H9 (cell line): ENCODE measurements around the gene NRXN3. TPM values are rescaled to one million over a fixed set of nuclear protein-coding genes. Genes with fewer than 3 reads are reported as not detected.
A peak's percentile ranks its signal among the peaks of the same experiment; 100 is the strongest.

ENCODE experiments used
- DNase-seq: peaks from one replicate; pipeline ENCODE4 v3.0.0-alpha.2; 2017
- H2AFZ ChIP-seq: one replicate; pipeline ENCODE4 v1.6.1; 2013; ENCODE audit warnings: mild to moderate bottlenecking, low read length, control low read depth, moderate library complexity
- H2AK5ac ChIP-seq: 2 replicates; pipeline ENCODE4 v1.6.1; 2013; ENCODE audit warnings: low read length, control low read depth, mixed read lengths; ENCODE audit not compliant: insufficient read length
- H2BK120ac ChIP-seq: one replicate; pipeline ENCODE4 v1.6.1; 2013; ENCODE audit warnings: low read depth, mild to moderate bottlenecking, low read length, control low read depth, inconsistent platforms; ENCODE audit not compliant: poor library complexity, severe bottlenecking
- H2BK12ac ChIP-seq: 2 replicates; pipeline ENCODE4 v1.6.1; 2013; ENCODE audit warnings: low read length, control low read depth, mixed read lengths, low read depth; ENCODE audit not compliant: insufficient read length
- H2BK15ac ChIP-seq: 2 replicates; pipeline ENCODE4 v1.6.1; 2013; ENCODE audit warnings: low read depth, low read length, control low read depth
- H2BK20ac ChIP-seq: one replicate; pipeline ENCODE4 v1.6.1; 2013; ENCODE audit warnings: low read depth, mild to moderate bottlenecking, low read length, control low read depth, inconsistent platforms; ENCODE audit not compliant: poor library complexity, severe bottlenecking
- H2BK5ac ChIP-seq: 2 replicates; pipeline ENCODE4 v1.6.1; 2013; ENCODE audit warnings: low read length, control low read depth, mixed read lengths; ENCODE audit not compliant: insufficient read length
- H3K14ac ChIP-seq: 2 replicates; pipeline ENCODE4 v1.6.1; 2013; ENCODE audit warnings: low read length, control low read depth; ENCODE audit not compliant: insufficient read depth
- H3K18ac ChIP-seq: 2 replicates; pipeline ENCODE4 v1.6.1; 2013; ENCODE audit warnings: low read depth, mild to moderate bottlenecking, mixed read lengths, low read length, control low read depth; ENCODE audit not compliant: insufficient read length
- H3K23ac ChIP-seq: 2 replicates; pipeline ENCODE4 v1.6.1; 2013; ENCODE audit warnings: low read length, control low read depth, mixed read lengths, low read depth; ENCODE audit not compliant: insufficient read length
- H3K23me2 ChIP-seq: 2 replicates; pipeline ENCODE4 v1.6.1; 2013; ENCODE audit warnings: low read depth, mild to moderate bottlenecking, mixed read lengths, low read length, control low read depth; ENCODE audit not compliant: insufficient read length, poor library complexity, severe bottlenecking
- H3K27ac ChIP-seq: 2 replicates; pipeline ENCODE4 v1.5.1; 2013; ENCODE audit warnings: low read length, control low read depth, mixed read lengths, low read depth; ENCODE audit not compliant: insufficient read length
- H3K27me3 ChIP-seq: 2 replicates; pipeline ENCODE4 v1.6.1; 2013; ENCODE audit warnings: low read length, control low read depth, inconsistent platforms; ENCODE audit not compliant: insufficient read depth
- H3K4ac ChIP-seq: 2 replicates; pipeline ENCODE4 v1.6.1; 2013; ENCODE audit warnings: low read depth, mild to moderate bottlenecking, control low read depth, inconsistent platforms, low read length, moderate library complexity
- H3K4me1 ChIP-seq: 2 replicates; pipeline ENCODE4 v1.6.1; 2013; ENCODE audit warnings: low read length, control low read depth, inconsistent platforms; ENCODE audit not compliant: insufficient read depth
- H3K4me2 ChIP-seq: 2 replicates; pipeline ENCODE4 v1.6.1; 2013; ENCODE audit warnings: low read length, control low read depth, mixed read lengths; ENCODE audit not compliant: insufficient read length, insufficient read depth
- H3K56ac ChIP-seq: 2 replicates; pipeline ENCODE4 v1.6.1; 2013; ENCODE audit warnings: low read depth, mild to moderate bottlenecking, mixed read lengths, low read length, control low read depth; ENCODE audit not compliant: insufficient read length
- H3K79me1 ChIP-seq: 2 replicates; pipeline ENCODE4 v1.6.1; 2013; ENCODE audit warnings: low read depth, mild to moderate bottlenecking, moderate library complexity, low read length, control low read depth, inconsistent platforms; ENCODE audit not compliant: insufficient read depth, poor library complexity, severe bottlenecking
- H3K79me2 ChIP-seq: 2 replicates; pipeline ENCODE4 v1.6.1; 2013; ENCODE audit warnings: low read length, control low read depth, inconsistent platforms; ENCODE audit not compliant: insufficient read depth
- H3K9ac ChIP-seq: 2 replicates; pipeline ENCODE4 v1.6.1; 2013; ENCODE audit warnings: low read length, control low read depth, mixed read lengths; ENCODE audit not compliant: insufficient read length; ENCODE audit errors: extremely low read depth
- H3K9me3 ChIP-seq: one replicate; pipeline ENCODE4 v1.6.1; 2013; ENCODE audit warnings: low read depth, low read length, inconsistent platforms; ENCODE audit not compliant: control insufficient read depth
- H3T11ph ChIP-seq: one replicate; pipeline ENCODE4 v1.6.1; 2013; ENCODE audit warnings: mild to moderate bottlenecking, low read length, control low read depth, inconsistent platforms
- H4K20me1 ChIP-seq: one replicate; pipeline ENCODE4 v1.6.1; 2013; ENCODE audit not compliant: control insufficient read depth, insufficient read length, insufficient read depth
- H4K5ac ChIP-seq: 2 replicates; pipeline ENCODE4 v1.6.1; 2013; ENCODE audit warnings: low read depth, mild to moderate bottlenecking, mixed read lengths, low read length, control low read depth; ENCODE audit not compliant: insufficient read length
- H4K8ac ChIP-seq: replicated peaks from 2 replicates; pipeline ENCODE4 v1.6.1; 2013; ENCODE audit warnings: low read length, control low read depth, mixed read lengths, low read depth; ENCODE audit not compliant: insufficient read length
- H4K91ac ChIP-seq: 2 replicates; pipeline ENCODE4 v1.6.1; 2013; ENCODE audit warnings: low read depth, mild to moderate bottlenecking, moderate library complexity, mixed read lengths, low read length, control low read depth; ENCODE audit not compliant: insufficient read length
- H3K27ac Mint-ChIP-seq, 3 experiments: 2 replicates in 2 of 3; 3 replicates in 1 of 3; pipeline ENCODE4 v1.8.0; 2020 to 2021; ENCODE audit warnings: mixed read lengths in 3 of 3, mild to moderate bottlenecking in 1 of 3, moderate library complexity in 1 of 3
- H3K27me3 Mint-ChIP-seq: 2 replicates; pipeline ENCODE4 v1.8.0; 2021; ENCODE audit warnings: low read depth, mild to moderate bottlenecking, moderate library complexity, mixed read lengths
- H3K36me3 Mint-ChIP-seq, 3 experiments: 2 replicates in 2 of 3; 3 replicates in 1 of 3; pipeline ENCODE4 v1.8.0; 2020 to 2021; ENCODE audit warnings: low read depth in 3 of 3, mixed read lengths in 3 of 3; ENCODE audit not compliant: insufficient read depth in 1 of 3
- H3K4me1 Mint-ChIP-seq, 2 experiments: 2 replicates each; pipeline ENCODE4 v1.8.0; 2020; ENCODE audit warnings: mixed read lengths in 2 of 2
- H3K4me3 Mint-ChIP-seq, 2 experiments: 2 replicates in 1 of 2; 3 replicates in 1 of 2; pipeline ENCODE4 v1.8.0; 2020 to 2021; ENCODE audit warnings: mild to moderate bottlenecking in 2 of 2, mixed read lengths in 2 of 2, moderate library complexity in 1 of 2
- H3K9me3 Mint-ChIP-seq, 2 experiments: 2 replicates in 1 of 2; 3 replicates in 1 of 2; pipeline ENCODE4 v1.8.0; 2020; ENCODE audit warnings: mild to moderate bottlenecking in 2 of 2, mixed read lengths in 2 of 2, moderate library complexity in 1 of 2
- CTCF ChIP-seq: fragments of 200-600 bp; sonication (generic); conservative IDR thresholded peaks from 3 replicates; pipeline ENCODE4 v1.8.0; 2021; ENCODE audit warnings: antibody characterized with exemption, mild to moderate bottlenecking
- WGBS: extraction: QIAGEN DNeasy Blood & Tissue Kit; methylation state at CpG from one replicate; pipeline ENCODE4 v1.1.7; 2013; ENCODE audit warnings: missing lambda C conversion rate, low lambda C conversion rate, mixed read lengths; ENCODE audit not compliant: insufficient read length; ENCODE audit errors: extremely low coverage; 5-methylcytosine and 5-hydroxymethylcytosine counted together
- total RNA-seq: library from RNA; stranded (reverse); gene quantifications from 2 replicates; pipeline ENCODE4 v1.2.1, GENCODE V29; 2021

The NRXN3 gene
- total RNA-seq, 1 experiment from 2014 or later: 1.8 TPM

DNA sequence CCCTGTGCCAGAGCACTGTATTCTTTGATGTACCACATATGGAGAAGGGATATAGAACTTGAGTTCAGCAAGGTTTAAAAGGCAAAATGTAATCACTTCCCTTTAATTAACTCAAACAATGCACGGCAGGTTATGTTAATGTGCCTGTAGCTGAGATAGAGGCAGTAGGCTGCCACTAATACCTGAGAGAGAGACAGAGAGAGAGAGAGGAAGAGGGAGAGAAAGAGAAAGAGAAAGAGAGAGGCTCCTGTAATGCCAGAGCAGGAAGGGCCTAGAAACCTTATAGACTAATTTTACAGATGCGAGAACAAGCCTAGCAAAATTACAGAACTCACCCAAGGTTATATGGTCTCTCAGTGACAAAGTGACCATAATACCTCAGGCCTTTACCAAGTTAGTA lies 679.8 kb downstream of the NRXN3 start:
- no peaks in the 10 kb centered on the region for H3K27me3 Mint-ChIP-seq
- Histone ChIP-seq H2AFZ (no peak overlapping the region), H3K23ac (no peak overlapping the region), H3T11ph (no peak overlapping the region), H3K27me3 (no peaks in the 10 kb centered on the region), H3K4me1 (no peaks in the 10 kb centered on the region; the same call in 1 of the 2 replicates), H2BK20ac (no peak overlapping the region), H4K8ac (no peak overlapping the region), H4K91ac (no peak overlapping the region), H3K23me2 (no peaks in the 10 kb centered on the region), H3K14ac (no peak overlapping the region), H4K5ac (no peak overlapping the region), H3K56ac (no peak overlapping the region), H3K79me1 (no peaks in the 10 kb centered on the region), H3K4me2 (no peak overlapping the region), H2BK12ac (no peak overlapping the region), H3K79me2 (no peaks in the 10 kb centered on the region), H3K9ac (no peak overlapping the region), H2BK120ac (no peak overlapping the region), H3K18ac (no peak overlapping the region), H3K9me3 (no peaks in the 10 kb centered on the region), H2BK5ac (no peak overlapping the region), H2BK15ac (no peak overlapping the region), H3K27ac (no peak overlapping the region), H3K4ac (no peak overlapping the region), H4K20me1 (no peaks in the 10 kb centered on the region), H2AK5ac (no peak overlapping the region)
- H3K4me1 Mint-ChIP-seq: peaks cover 37 to 41% of the 10 kb centered on the region in 2 experiments
- no peak for TF ChIP-seq CTCF
- H3K36me3 Mint-ChIP-seq: no peaks in the 10 kb centered on the region
- no peaks in the 10 kb centered on the region for H3K9me3 Mint-ChIP-seq
- peak overlapping the region in 1 of 2 experiments; percentile 20; a peak in 1 of 5 replicates for H3K4me3 Mint-ChIP-seq
- peak overlapping the region; percentile 89 to 98 (median 95); a peak in 6 of 7 replicates for H3K27ac Mint-ChIP-seq
- DNase-seq: no peak
- no CpG with 5 or more reads among the region's 2 CpGs for WGBS
